GM10847 (cell line): ENCODE results near the gene SRRT.
A peak's percentile ranks its signal among the peaks of the same experiment; 100 is the strongest.

Source experiments
- POLR2A ChIP-seq: IDR thresholded peaks from 2 replicates; pipeline ENCODE4 v1.6.1; 2011; ENCODE audit not compliant: insufficient read length; ENCODE audit errors: extremely low read depth

The SRRT gene

DNA sequence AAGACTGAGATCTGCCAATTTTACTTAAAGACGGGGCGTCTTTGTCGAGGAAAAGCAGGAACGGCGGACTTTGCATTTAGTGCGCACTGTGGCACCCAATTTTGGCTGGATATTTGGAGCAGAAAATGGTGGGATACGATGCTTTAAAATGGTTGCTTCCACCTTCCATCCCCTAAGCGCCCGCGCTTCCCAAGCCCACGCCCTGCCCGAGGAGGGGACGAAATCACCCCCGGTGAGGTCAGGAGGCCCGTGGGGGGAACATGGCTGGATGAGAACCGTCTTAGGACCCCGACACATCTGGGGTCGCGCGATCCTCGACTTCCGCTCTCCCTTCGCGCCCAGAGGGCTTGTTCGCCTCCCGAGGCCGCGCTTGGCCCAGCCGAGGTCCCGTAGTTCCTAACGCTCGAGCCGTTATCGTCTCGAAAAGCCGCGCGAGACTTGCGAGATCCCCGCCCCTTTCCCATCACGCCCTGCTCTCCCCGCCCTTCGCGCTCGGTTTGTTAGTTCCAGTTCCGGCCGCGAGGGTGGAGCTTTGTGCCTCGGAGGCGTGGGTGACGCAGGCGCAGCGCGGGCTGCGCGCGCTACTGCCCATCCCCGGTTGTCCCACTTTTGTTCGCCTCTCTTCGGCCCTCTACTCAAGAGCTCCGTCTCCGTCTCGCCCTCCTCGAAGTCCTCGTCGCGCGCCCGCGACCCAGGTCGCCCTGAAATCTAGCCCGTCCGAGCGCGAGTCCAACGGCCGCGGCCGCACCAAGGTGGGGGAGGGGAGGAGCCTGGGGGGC lies at the start of gene SRRT:
SRRT (plus strand) TSS at position 527 of the 779 bp plus-strand sequence. CDS start 488 bp downstream, outside the sequence.
- peak; percentile 75 for TF ChIP-seq POLR2A

DNA sequence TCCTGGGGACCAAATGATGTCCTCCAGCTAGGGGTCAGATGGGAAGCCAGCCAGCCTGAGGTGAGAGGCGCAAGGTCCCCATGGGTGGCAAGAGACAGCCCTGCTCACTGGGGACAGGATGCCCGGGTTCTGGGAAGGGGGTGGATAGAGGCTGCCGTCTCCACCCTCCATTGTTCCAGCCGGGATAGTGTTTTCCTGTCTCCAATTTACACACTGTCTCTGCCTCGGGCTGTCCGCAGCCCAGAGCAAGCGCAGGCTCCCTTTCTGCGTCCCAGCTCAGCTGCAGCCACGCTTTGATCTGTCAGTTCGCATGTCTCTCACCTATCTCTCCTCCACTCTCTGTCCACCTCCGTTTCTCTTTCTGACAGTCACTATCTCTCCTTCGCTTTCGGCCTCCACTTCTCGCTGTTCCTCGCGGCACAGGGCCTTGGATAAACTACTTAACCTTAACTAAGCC lies 49.7 kb upstream of the SRRT start:
- TF ChIP-seq POLR2A: no peak

DNA sequence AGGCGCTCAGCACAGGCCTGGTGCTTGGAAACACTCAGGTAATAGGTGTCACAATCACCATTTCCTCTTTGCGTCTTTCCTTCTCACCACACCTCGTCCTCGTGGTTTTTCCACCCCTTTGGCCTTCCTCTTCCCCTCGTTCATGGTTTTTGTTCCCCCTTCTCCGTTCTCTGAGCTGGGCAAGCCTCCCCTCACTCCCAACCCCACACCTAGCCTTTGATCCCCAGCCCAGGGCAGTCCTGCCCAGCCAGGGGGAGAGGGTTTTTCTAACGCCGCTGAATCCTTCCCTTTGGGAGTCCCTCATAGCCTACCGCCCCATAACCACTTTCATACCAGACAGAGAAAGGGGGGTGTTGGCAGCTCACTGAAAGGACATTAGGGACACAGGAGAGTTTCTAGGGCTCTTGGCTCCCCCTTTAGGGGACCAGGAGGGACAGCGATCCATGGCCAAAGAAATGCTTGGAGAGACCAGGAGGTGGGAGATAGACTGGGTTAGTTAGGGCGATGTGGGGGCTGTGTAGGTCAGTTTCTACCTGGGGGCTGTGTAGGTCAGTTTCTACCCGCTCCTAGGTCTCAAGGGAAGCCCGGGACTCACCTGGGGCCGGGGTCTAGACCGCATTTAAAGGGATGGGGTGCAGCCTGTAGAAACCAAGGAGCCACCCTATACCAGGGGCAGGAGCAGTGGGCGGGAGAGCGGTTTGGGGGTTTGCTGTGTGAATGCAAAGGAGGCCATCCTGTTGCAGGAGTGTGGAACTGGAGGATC lies 49.0 kb upstream of the SRRT start:
- no peak for TF ChIP-seq POLR2A

DNA sequence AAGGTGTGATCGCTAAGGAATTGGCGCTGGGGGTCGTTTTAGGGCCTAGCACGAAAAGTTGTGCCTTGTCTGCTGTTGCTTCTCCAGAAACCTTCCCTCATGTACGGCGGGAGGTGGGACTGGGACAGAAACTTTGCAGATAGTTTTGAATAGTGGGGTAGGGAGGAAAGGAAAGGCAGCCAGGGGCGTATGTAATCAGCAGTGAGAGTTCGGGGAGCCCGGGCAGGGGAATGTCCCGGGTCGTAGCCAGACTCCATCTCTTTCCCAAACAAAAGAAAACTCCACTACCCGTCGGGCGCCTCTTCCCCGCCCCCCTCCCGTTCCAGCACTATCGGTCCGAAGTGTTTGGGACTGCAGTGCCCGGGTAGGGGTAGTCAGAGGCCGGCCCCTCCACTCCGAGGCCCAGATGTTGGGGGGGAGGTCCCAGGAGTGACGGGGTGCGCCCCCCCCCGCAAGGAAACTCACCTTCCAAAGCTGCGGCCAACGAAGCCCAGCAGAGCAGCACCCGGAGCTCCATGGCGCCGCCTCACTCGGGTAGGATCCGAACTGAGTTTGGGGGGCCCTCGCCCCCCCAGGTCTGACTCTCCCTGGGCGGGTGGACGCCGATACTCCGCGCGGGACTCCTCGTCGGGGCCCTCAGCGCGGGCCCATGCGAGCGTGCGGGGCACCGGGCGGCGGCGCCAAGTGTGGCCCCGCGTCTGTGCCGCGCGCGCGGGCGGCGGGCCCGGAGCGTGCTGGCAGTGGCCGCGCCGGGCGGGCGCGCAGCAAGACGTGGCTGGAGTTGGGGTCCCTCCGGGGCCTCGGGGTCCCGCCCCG lies 48.2 kb upstream of the SRRT start:
- TF ChIP-seq POLR2A: no peak

GRCh38 chr7:100827330-100828226 lies 47.3 kb upstream of the SRRT start, which contains the start of gene EPHB4:
TSS of gene EPHB4 (minus strand) at chr7:100827523. CDS start at chr7:100827030, 493 bp downstream.
- TF ChIP-seq POLR2A: no peak

- TF ChIP-seq POLR2A: no peak
These were observed 45.7 kb upstream of the SRRT start for GRCh38 chr7:100829150-100829716.

DNA sequence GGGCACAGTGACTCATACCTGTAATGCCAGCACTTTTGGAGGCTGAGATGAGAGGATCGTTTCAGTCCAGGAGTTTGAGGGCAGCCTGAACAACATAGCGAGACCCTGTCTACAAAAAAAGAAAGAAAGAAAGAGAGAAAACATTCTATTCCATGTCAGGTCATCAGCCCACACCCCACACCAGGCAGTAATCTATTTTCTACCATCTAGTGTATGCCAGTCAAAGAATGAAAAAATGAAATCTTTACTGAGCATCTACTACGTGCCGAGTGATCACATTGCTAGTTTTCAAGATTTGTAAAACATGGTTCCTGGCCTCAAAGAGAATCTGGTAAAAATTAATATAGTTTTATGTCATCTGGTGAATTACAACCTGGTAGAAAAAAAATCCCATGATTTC lies 44.5 kb upstream of the SRRT start:
- TF ChIP-seq POLR2A: no peak

DNA sequence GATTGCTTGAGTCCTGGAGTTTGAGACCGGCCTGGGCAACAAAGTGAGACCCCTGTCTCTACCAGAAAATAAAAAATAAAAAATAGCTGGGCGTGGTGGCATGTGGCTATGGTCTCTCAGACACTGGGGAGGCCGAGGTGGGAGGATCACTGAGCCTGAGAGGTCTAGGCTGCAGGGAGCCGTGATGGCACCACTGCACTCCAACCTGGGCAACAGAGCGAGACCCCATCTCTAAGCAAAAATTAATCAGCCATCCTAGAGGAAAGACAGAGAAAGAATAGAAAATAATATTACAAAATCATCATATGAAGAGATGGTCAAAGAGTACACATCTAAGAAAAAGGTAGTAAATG lies 42.6 kb upstream of the SRRT start:
- TF ChIP-seq POLR2A: no peak

- TF ChIP-seq POLR2A: no peak
These were observed 38.7 kb upstream of the SRRT start for GRCh38 chr7:100835903-100836811.

GRCh38 chr7:100836812-100837098 lies 38.1 kb upstream of the SRRT start:
- TF ChIP-seq POLR2A: no peak

GRCh38 chr7:100837099-100837836 lies 37.6 kb upstream of the SRRT start:
- peak; percentile 9 for TF ChIP-seq POLR2A

GRCh38 chr7:100839361-100839760 lies 35.5 kb upstream of the SRRT start:
- no peak for TF ChIP-seq POLR2A
